Naive B cell (primary cell): Measurements from ENCODE around the gene CLIC4. TPM values are rescaled to one million over a fixed set of nuclear protein-coding genes. Genes with fewer than 3 reads are reported as not detected.
A peak's percentile ranks its signal among the peaks of the same experiment; 100 is the strongest.
"Not testable (repeated sequence)": the region's sequence is repeated elsewhere in the genome, so short reads cannot be mapped to it uniquely, and the experiment has no call there.

Experiments
- ATAC-seq, 2 donors: fragments of 150-1000 bp; cut with Tn5 transposase; 2 replicates each; pipeline ENCODE4 v1.10.0; 2021; ENCODE audit warnings: low read depth in 2 of 2, mild to moderate bottlenecking in 2 of 2, moderate library complexity in 2 of 2
- DNase-seq: peaks from one replicate; pipeline ENCODE4 v3.0.0; 2022
- H3K27ac Mint-ChIP-seq, 6 donors: one replicate each; pipeline ENCODE4 v1.8.0; 2020 to 2022; ENCODE audit warnings: mild to moderate bottlenecking in 6 of 6, mixed read lengths in 6 of 6, moderate library complexity in 5 of 6, inconsistent platforms in 2 of 6
- H3K27me3 Mint-ChIP-seq, 3 donors: one replicate each; pipeline ENCODE4 v1.8.0; 2021 to 2022; ENCODE audit warnings: mixed read lengths in 3 of 3, mild to moderate bottlenecking in 1 of 3
- H3K36me3 Mint-ChIP-seq, 2 donors: one replicate each; pipeline ENCODE4 v1.8.0; 2020 to 2022; ENCODE audit warnings: mixed read lengths in 2 of 2, inconsistent platforms in 1 of 2, mild to moderate bottlenecking in 1 of 2
- H3K4me1 Mint-ChIP-seq, 3 donors: one replicate each; pipeline ENCODE4 v1.8.0; 2020 to 2022; ENCODE audit warnings: mixed read lengths in 3 of 3, inconsistent platforms in 1 of 3, mild to moderate bottlenecking in 1 of 3, moderate library complexity in 1 of 3
- H3K4me3 Mint-ChIP-seq, 8 donors: one replicate each; pipeline ENCODE4 v1.8.0; 2020 to 2022; ENCODE audit warnings: mild to moderate bottlenecking in 8 of 8, mixed read lengths in 8 of 8, moderate library complexity in 8 of 8, inconsistent platforms in 2 of 8
- H3K9me3 Mint-ChIP-seq, 7 donors: one replicate each; pipeline ENCODE4 v1.8.0; 2020 to 2022; ENCODE audit warnings: mixed read lengths in 7 of 7, mild to moderate bottlenecking in 5 of 7, inconsistent platforms in 2 of 7, moderate library complexity in 1 of 7
- polyA plus RNA-seq, 6 donors: library from polyadenylated mRNA; unstranded; fragments of 300-500 nt; fragmentation: Illumina TruSeq; gene quantifications; one replicate each; pipeline ENCODE4 v1.2.3, GENCODE V29; 2021; ENCODE audit warnings: low read depth in 6 of 6

The CLIC4 gene
- polyA plus RNA-seq, 6 donors from 2014 or later, result 76.7 to 108 (median 92.1) TPM

DNA sequence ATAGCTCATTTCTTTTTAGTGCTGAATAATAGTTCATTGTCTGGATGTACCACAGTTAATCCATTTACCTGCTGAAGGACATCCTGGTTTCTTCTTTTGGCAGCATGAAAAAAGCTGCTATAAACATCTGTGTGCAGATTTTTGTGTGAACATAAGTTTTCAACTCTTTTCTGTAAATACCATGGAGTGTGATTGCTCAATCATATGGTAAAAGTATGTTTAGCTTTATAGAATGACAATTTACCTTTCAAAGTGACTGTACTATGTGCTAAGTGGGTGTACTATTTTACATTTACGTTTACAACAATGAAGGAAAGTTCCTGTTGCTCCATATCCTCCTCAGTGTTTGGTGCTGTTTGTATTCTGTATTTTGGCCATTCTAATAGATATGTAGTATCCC lies 135.8 kb downstream of the CLIC4 start:
- no peaks in the 10 kb centered on the region for H3K4me1 Mint-ChIP-seq
- no peak for ATAC-seq

GRCh38 chr1:24884751-24885150 lies 139.5 kb downstream of the CLIC4 start:
- H3K27me3 Mint-ChIP-seq, result peaks cover 8 to 38% (median 11%) of the 10 kb centered on the region in 3 donors
- DNase-seq, result no peak

More for the DNA sequence above, 135.8 kb downstream of the CLIC4 start:
- Mint-ChIP-seq H3K9me3 (peaks cover 7 to 23% (median 16%) of the 10 kb centered on the region in 7 donors), H3K36me3 (peaks cover 8 to 20% of the 10 kb centered on the region in 2 donors), H3K4me3 (no peak overlapping the region), H3K27ac (no peak overlapping the region), H3K27me3 (peaks cover 13 to 31% (median 21%) of the 10 kb centered on the region in 3 donors)
- no peak for DNase-seq

GRCh38 chr1:24886241-24886640 lies 141.0 kb downstream of the CLIC4 start:
- peaks cover 8 to 20% of the 10 kb centered on the region in 2 donors for H3K36me3 Mint-ChIP-seq
- no peak for DNase-seq
- H3K27me3 Mint-ChIP-seq, result peaks cover 5 to 32% (median 8%) of the 10 kb centered on the region in 3 donors
- no peaks in the 10 kb centered on the region for H3K4me1 Mint-ChIP-seq
- no peak for ATAC-seq
- no peak overlapping the region for H3K4me3 Mint-ChIP-seq
- H3K9me3 Mint-ChIP-seq, result peaks cover 8 to 28% (median 16%) of the 10 kb centered on the region in 7 donors
- H3K27ac Mint-ChIP-seq, result peak overlapping the region in 1 of 6 donors; percentile 26

More at GRCh38 chr1:24884751-24885150, 139.5 kb downstream of the CLIC4 start:
- ATAC-seq, result no peak
- H3K9me3 Mint-ChIP-seq, result peaks cover 8 to 28% (median 16%) of the 10 kb centered on the region in 7 donors
- H3K27ac Mint-ChIP-seq, result no peak overlapping the region
- H3K4me1 Mint-ChIP-seq, result no peaks in the 10 kb centered on the region
- H3K36me3 Mint-ChIP-seq, result peaks cover 8 to 20% of the 10 kb centered on the region in 2 donors
- H3K4me3 Mint-ChIP-seq, result no peak overlapping the region

- Mint-ChIP-seq H3K27ac (peak overlapping the region in 1 of 6 donors; percentile 69), H3K4me3 (no peak overlapping the region), H3K9me3 (peaks cover 11 to 43% (median 28%) of the 10 kb centered on the region in 7 donors), H3K27me3 (peaks cover 5 to 32% (median 8%) of the 10 kb centered on the region in 3 donors), H3K36me3 (peaks cover 14 to 31% of the 10 kb centered on the region in 2 donors), H3K4me1 (no peaks in the 10 kb centered on the region)
- ATAC-seq (no peak), DNase-seq (no peak)
Measured at GRCh38 chr1:24888061-24888970, 143.1 kb downstream of the CLIC4 start.

DNA sequence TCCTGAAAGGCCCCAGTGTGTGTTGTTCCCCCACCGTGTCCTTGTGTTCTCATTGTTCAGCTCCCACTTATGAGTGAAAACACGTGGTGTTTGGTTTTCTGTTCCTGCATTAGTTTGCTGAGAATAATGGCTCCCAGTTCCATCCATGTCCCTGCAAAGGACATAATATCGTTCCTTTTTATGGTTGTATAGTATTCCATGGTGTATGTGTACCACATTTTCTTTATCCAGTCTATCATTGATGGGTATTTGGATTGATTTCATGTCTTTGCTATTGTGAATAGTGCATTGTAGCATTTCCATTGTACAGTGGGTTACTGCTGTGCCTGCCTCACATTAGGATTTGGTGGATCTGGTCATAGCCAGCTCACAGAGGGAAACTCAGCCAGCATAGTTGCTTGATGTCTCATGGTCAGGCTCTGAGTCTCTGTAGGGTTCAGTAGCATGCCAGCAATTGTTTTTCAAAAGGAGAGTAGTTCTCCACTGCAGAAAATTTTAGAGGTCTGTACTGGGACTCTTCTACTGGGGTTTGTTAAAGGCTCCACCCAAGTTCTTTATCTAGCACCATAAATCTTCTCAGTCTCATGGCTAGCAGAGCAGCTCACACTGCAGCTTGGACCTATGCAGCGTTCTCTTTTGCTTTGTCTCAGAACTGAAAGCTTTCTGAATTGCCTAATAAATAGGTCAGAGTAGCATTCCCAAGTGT lies 143.9 kb downstream of the CLIC4 start:
- Mint-ChIP-seq H3K4me3 (no peak overlapping the region), H3K36me3 (peaks cover 10 to 24% of the 10 kb centered on the region in 2 donors), H3K4me1 (no peaks in the 10 kb centered on the region), H3K27ac (peak overlapping the region in 1 of 6 donors; percentile 69), H3K9me3 (peaks cover 10 to 36% (median 24%) of the 10 kb centered on the region in 7 donors), H3K27me3 (peaks cover 4 to 32% (median 8%) of the 10 kb centered on the region in 3 donors)
- DNase-seq (no peak), ATAC-seq (no peak)

GRCh38 chr1:24890887-24891286 lies 145.6 kb downstream of the CLIC4 start:
- Mint-ChIP-seq H3K9me3 (peaks cover 4 to 26% (median 20%) of the 10 kb centered on the region in 7 donors), H3K4me1 (no peaks in the 10 kb centered on the region), H3K27ac (no peak overlapping the region), H3K4me3 (no peak overlapping the region), H3K27me3 (peaks cover 0 to 14% (median 0%) of the 10 kb centered on the region in 3 donors), H3K36me3 (peaks cover 10 to 13% of the 10 kb centered on the region in 2 donors)
- DNase-seq (no peak), ATAC-seq (no peak)

DNA sequence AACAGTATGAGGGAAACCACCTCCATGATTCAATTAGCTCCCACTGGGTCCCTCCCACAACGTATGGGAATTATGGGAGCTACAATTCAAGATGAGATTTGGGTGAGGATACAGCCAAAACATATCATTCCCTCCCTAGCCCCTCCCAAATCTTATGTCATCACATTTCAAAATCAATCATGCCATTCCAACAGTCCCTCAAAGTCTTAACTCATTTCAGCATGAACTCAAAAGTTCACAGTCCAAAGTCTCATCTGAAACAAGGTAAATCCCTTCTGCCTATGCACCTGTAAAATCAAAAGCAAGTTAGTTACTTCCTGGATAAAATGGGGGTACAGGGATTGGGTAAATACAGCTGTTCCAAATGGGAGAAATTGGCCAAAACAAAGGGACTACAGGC lies 146.1 kb downstream of the CLIC4 start:
- Mint-ChIP-seq H3K9me3 (peaks cover 4 to 26% (median 20%) of the 10 kb centered on the region in 7 donors), H3K36me3 (peaks cover 10 to 13% of the 10 kb centered on the region in 2 donors)
- not testable (repeated sequence) for DNase-seq, H3K27me3 Mint-ChIP-seq, H3K4me1 Mint-ChIP-seq, H3K4me3 Mint-ChIP-seq, ATAC-seq, H3K27ac Mint-ChIP-seq

DNA sequence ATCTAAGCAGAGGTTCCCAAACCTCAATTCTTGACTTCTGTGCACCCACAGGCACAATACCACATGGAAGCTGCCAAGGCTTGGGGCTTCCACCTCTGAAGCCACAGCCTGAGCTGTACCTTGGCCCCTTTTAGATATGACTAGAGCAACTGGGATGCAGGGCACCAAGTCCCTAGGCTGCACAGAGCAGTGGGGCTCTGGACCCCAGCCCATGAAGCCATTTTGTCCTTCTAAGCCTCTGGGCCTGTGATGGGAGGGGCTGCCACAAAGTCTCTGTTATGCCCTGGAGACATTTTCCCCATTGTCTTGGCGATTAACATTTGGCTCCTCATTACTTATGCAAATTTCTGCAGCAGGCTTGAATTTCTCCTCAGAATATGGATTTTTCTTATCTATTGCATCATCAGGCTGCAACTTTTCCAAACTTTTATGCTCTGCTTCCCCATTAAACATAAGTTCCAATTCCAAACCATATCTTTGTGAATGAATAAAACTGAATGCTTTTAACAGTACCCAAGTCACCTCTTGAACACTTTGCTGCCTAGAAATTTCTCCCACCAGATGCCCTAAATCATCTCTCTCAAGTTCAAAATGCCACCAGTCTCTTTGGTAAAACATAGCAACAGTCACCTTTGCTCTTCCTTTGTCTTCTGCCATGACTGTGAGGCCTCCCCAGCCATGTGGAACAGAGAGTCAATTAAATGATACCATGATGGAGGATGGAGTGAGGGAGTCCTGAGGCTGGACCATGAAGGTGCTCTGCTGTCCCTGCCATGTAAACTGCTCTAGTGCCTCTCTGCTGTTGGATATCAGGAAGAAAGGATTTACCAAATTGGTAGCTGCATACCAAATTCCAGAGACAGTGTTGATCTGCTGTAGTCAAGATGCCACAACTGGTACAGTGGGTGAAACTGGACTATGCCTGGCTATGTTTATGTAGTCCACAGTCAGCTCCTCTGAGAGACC lies 147.2 kb downstream of the CLIC4 start:
- H3K9me3 Mint-ChIP-seq, result peaks cover 4 to 26% (median 17%) of the 10 kb centered on the region in 7 donors
- H3K4me1 Mint-ChIP-seq, result peaks cover 0 to 4% (median 0%) of the 10 kb centered on the region in 3 donors
- no peaks in the 10 kb centered on the region for H3K27me3 Mint-ChIP-seq
- no peak for DNase-seq
- H3K36me3 Mint-ChIP-seq, result peaks cover 10 to 13% of the 10 kb centered on the region in 2 donors
- no peak for ATAC-seq
- H3K4me3 Mint-ChIP-seq, result no peak overlapping the region
- peak overlapping the region in 1 of 6 donors; percentile 2 for H3K27ac Mint-ChIP-seq

DNA sequence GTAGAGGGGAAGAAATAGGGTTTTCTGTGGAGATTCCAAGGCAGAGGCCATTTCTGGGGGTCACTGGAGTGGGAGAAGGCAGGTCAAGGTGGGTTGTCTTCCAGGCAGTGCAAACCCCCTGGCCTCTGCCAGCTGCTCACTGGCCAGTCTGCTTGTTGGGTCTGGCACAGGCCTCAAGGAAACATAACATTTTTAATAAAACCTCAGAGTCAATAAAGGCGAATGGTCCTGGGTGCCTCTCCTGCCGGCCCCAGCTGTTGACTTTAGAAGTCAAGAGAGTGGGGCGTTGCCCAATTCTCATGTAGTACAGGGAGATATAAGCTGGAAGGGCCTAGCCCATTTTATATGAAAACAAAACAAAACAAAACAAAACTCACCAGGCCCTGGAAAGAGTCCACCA lies 148.2 kb downstream of the CLIC4 start:
- ATAC-seq, result no peak
- no peak for DNase-seq
- H3K27me3 Mint-ChIP-seq, result no peaks in the 10 kb centered on the region
- H3K36me3 Mint-ChIP-seq, result peaks cover 10 to 13% of the 10 kb centered on the region in 2 donors
- peak overlapping the region in 1 of 6 donors; percentile 87 for H3K27ac Mint-ChIP-seq
- peaks cover 5 to 12% (median 8%) of the 10 kb centered on the region in 3 donors for H3K4me1 Mint-ChIP-seq
- H3K9me3 Mint-ChIP-seq, result peaks cover 4 to 26% (median 17%) of the 10 kb centered on the region in 7 donors
- H3K4me3 Mint-ChIP-seq, result no peak overlapping the region

Other genes with a start within 250 kb of the CLIC4 start
- gene RCAN3, start 242.6 kb upstream of the CLIC4 start, polyA plus RNA-seq, result 10 to 100 TPM; 25.2 to 38.3 (median 32.0) TPM
- not detected for gene NCMAP, start 189.4 kb upstream of the CLIC4 start, polyA plus RNA-seq
- 100 to 1,000 TPM in 5 of 6 donors, 10 to 100 TPM in 1; 74.8 to 251 (median 144) TPM for gene SRRM1, start 102.1 kb upstream of the CLIC4 start, polyA plus RNA-seq
- 10 to 100 TPM; 14.7 to 28.7 (median 18.2) TPM for gene RUNX3, start 184.8 kb downstream of the CLIC4 start, polyA plus RNA-seq